ENCODE data around the gene GAPT. TPM values are rescaled to one million over a fixed set of nuclear protein-coding genes. Genes with fewer than 3 reads are reported as not detected.

The GAPT gene
- polyA plus RNA-seq, 1 donor (not counting 4 experiments of a cell fraction or from before 2014, with no cell fraction given) = not detected

DNA sequence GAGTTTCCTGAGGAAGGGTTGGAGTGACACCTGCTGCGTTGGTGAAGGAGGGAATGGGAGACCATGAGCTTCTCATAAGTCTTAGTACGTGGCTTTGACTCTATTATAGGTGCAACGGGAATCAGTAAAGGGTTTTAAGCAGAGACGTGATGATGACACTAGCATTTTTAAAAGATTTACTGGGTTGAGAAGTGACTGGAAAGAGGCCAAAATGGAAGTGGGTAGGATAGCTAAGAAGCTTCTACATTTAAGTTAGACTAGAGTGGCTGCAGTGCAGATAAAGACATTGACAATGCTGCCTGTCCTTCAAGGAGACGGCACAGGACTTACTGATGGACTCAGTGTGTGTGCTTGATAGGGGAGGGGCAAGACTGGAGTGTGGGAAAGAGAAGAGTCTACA lies 6.2 kb downstream of the GAPT start:
- TF ChIP-seq, protein P1, sequence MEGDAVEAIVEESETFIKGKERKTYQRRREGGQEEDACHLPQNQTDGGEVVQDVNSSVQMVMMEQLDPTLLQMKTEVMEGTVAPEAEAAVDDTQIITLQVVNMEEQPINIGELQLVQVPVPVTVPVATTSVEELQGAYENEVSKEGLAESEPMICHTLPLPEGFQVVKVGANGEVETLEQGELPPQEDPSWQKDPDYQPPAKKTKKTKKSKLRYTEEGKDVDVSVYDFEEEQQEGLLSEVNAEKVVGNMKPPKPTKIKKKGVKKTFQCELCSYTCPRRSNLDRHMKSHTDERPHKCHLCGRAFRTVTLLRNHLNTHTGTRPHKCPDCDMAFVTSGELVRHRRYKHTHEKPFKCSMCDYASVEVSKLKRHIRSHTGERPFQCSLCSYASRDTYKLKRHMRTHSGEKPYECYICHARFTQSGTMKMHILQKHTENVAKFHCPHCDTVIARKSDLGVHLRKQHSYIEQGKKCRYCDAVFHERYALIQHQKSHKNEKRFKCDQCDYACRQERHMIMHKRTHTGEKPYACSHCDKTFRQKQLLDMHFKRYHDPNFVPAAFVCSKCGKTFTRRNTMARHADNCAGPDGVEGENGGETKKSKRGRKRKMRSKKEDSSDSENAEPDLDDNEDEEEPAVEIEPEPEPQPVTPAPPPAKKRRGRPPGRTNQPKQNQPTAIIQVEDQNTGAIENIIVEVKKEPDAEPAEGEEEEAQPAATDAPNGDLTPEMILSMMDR (optimal IDR thresholded peaks at IDR 0.05 in 1 of 3, IDR thresholded peaks at IDR 0.05 in 1 of 3, conservative IDR thresholded peaks at IDR 0.05 in 1 of 3; ENCODE audit: extremely low read depth in 1 of 3, insufficient read depth in 2 of 3, low read length in 3 of 3) = no peak
- no peak for TF ChIP-seq EZH2 (IDR thresholded peaks at IDR 0.05; ENCODE audit: low read length)
- no peak overlapping the region for H3K4me3 ChIP-seq (ENCODE audit: control insufficient read depth in 2 of 3, extremely low read depth in 1 of 3, insufficient read depth in 2 of 3, low read depth in 1 of 3, low read length in 3 of 3)
- FAIRE-seq = no peak

DNA sequence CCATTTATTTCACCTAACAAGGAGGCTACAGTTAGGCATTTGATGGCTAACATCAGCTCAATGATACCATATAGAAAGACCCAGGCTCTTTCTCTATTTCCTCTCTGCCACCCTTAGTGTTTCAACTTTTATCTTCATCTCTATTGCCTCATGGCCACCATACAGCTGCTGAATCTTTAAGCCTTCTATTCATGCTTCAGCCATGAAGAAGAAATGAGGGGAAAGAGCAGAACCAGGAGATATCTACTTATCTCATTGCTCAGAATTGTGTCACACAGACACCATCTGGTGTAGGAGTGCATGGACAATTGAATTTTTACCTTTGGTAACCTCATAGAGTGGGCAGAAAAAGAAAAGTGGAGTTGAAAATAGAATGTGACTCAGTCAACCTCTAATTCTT lies 6.7 kb downstream of the GAPT start:
- Histone ChIP-seq H4K20me1 (ENCODE audit: control insufficient read depth, extremely low read depth, insufficient read depth, low read length) (no peaks in the 10 kb centered on the region), H3K9ac (ENCODE audit: control insufficient read depth, extremely low read depth, insufficient read depth, low read length) (no peak overlapping the region), H3K4me1 (ENCODE audit: control insufficient read depth, extremely low read depth, insufficient read depth, low read length) (no peaks in the 10 kb centered on the region), H3K4me3 (ENCODE audit: control insufficient read depth in 2 of 3, extremely low read depth in 1 of 3, insufficient read depth in 2 of 3, low read depth in 1 of 3, low read length in 3 of 3) (no peak overlapping the region), H3K27ac (ENCODE audit: control insufficient read depth, insufficient read depth, low read length) (no peak overlapping the region), H3K4me2 (ENCODE audit: control insufficient read depth, extremely low read depth, insufficient read depth, low read depth, low read length) (no peak overlapping the region), H3K79me2 (ENCODE audit: control insufficient read depth, insufficient read depth, low read length) (no peaks in the 10 kb centered on the region), H2AFZ (ENCODE audit: control insufficient read depth, low read length) (no peak overlapping the region), H3K27me3 (ENCODE audit: control insufficient read depth, extremely low read depth, insufficient read depth, low read length) (peaks cover 5% of the 10 kb centered on the region), H3K9me1 (ENCODE audit: control insufficient read depth, extremely low read depth, insufficient read depth, low read length) (no peaks in the 10 kb centered on the region), H3K9me3 (ENCODE audit: control insufficient read depth, low read depth, low read length) (no peaks in the 10 kb centered on the region), H3K36me3 (ENCODE audit: control insufficient read depth in 2 of 2, extremely low read depth in 1 of 2, insufficient read depth in 2 of 2, low read length in 2 of 2) (no peaks in the 10 kb centered on the region)
- DNase-seq (ENCODE audit: low read depth, low spot score) (no peak), FAIRE-seq (no peak)
- TF ChIP-seq EZH2 (IDR thresholded peaks at IDR 0.05; ENCODE audit: low read length) = no peak
- TF ChIP-seq, protein P1 (optimal IDR thresholded peaks at IDR 0.05 in 1 of 3, IDR thresholded peaks at IDR 0.05 in 1 of 3, conservative IDR thresholded peaks at IDR 0.05 in 1 of 3; ENCODE audit: extremely low read depth in 1 of 3, insufficient read depth in 2 of 3, low read length in 3 of 3) = no peak
- dilution Hi-C loops (cut with MboI; ENCODE audit: extremely low pct_ligation_motif_present, low sequenced_read_pairs) = no loop called here

More for the DNA sequence above, 6.2 kb downstream of the GAPT start:
- Histone ChIP-seq H3K4me2 (ENCODE audit: control insufficient read depth, extremely low read depth, insufficient read depth, low read depth, low read length) (no peak overlapping the region), H3K27me3 (ENCODE audit: control insufficient read depth, extremely low read depth, insufficient read depth, low read length) (peaks cover 3% of the 10 kb centered on the region), H3K27ac (ENCODE audit: control insufficient read depth, insufficient read depth, low read length) (no peak overlapping the region), H3K36me3 (ENCODE audit: control insufficient read depth in 2 of 2, extremely low read depth in 1 of 2, insufficient read depth in 2 of 2, low read length in 2 of 2) (no peaks in the 10 kb centered on the region), H2AFZ (ENCODE audit: control insufficient read depth, low read length) (no peak overlapping the region), H3K9me3 (ENCODE audit: control insufficient read depth, low read depth, low read length) (no peaks in the 10 kb centered on the region), H3K4me1 (ENCODE audit: control insufficient read depth, extremely low read depth, insufficient read depth, low read length) (no peaks in the 10 kb centered on the region), H3K79me2 (ENCODE audit: control insufficient read depth, insufficient read depth, low read length) (no peaks in the 10 kb centered on the region), H3K9me1 (ENCODE audit: control insufficient read depth, extremely low read depth, insufficient read depth, low read length) (no peaks in the 10 kb centered on the region), H4K20me1 (ENCODE audit: control insufficient read depth, extremely low read depth, insufficient read depth, low read length) (no peaks in the 10 kb centered on the region), H3K9ac (ENCODE audit: control insufficient read depth, extremely low read depth, insufficient read depth, low read length) (no peak overlapping the region)
- DNase-seq (ENCODE audit: low read depth, low spot score) = no peak
- dilution Hi-C loops (cut with MboI; ENCODE audit: extremely low pct_ligation_motif_present, low sequenced_read_pairs) = no loop called here

Measured in keratinocyte (primary cell).